Duodenal mucosa (tissue), 2 donors: Measurements from ENCODE around the gene TRIP12.
A peak's percentile ranks its signal among the peaks of the same experiment; 100 is the strongest.

Experiments used
- H3K27ac ChIP-seq: one replicate; pipeline ENCODE4 v1.7.0; 2013; ENCODE audit warnings: low read depth, low read length
- H3K27me3 ChIP-seq, 2 donors: one replicate each; pipeline ENCODE4 v1.7.0; 2013; ENCODE audit warnings: low read length in 2 of 2, control low read depth in 1 of 2; ENCODE audit not compliant: insufficient read depth in 2 of 2, control insufficient read depth in 1 of 2
- H3K36me3 ChIP-seq, 2 donors: one replicate each; pipeline ENCODE4 v1.7.0; 2013; ENCODE audit warnings: low read length in 2 of 2, control low read depth in 1 of 2; ENCODE audit not compliant: insufficient read depth in 2 of 2, control insufficient read depth in 1 of 2
- H3K4me1 ChIP-seq, 2 donors: one replicate each; pipeline ENCODE4 v1.7.0; 2013; ENCODE audit warnings: low read length in 2 of 2, control low read depth in 1 of 2; ENCODE audit not compliant: insufficient read depth in 2 of 2, control insufficient read depth in 1 of 2
- H3K4me3 ChIP-seq, 2 donors: one replicate each; pipeline ENCODE4 v1.7.0; 2013; ENCODE audit warnings: low read length in 2 of 2, low read depth in 1 of 2
- H3K9ac ChIP-seq, 2 donors: one replicate each; pipeline ENCODE4 v1.7.0; 2013; ENCODE audit warnings: low read length in 2 of 2, low read depth in 1 of 2
- H3K9me3 ChIP-seq, 2 donors: one replicate each; pipeline ENCODE4 v1.7.0; 2013; ENCODE audit warnings: low read length in 2 of 2, control low read depth in 1 of 2; ENCODE audit not compliant: control insufficient read depth in 1 of 2

TRIP12 gene

DNA sequence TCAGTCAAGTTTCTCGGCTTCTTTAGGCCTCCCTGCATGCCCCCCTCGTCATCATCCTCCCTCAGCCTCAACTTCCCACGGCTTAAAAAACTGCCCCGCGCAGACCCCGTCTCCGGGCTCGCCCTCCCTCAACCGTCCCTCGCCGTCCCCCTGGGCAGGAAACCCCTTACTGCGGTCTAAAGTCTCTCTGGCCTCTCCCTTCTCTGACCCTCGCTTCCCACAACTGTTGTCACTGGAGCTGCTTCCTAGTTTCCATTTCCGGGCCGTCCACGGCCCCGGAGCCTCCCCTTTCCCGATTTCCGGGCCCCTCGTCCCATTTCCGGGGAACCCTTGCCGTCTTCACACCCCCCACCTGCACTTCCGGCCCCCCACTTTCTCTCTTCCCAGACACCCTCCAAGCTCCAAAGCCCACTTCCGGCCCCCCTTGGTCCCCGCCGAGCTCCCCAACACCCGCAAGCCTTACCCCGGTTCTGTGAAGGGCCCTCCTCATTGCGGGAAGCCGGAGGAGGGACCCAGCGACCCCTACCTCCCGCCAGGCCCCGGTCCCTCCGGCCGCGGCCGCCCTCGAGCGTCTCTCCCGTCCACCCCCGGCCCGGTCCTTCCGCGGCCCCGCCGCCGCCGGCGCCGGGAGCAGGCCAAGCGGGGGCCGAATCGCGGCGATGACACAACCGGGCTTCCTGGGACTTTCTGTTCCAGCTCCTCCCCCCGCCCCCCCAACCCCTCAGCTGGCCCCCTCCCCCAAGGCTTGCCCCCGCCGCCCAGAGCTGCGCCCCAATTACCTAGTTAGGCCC, 513 bp downstream of the TRIP12 start:
- H3K36me3 ChIP-seq = peaks cover 4 to 8% of the 10 kb centered on the region in 2 donors
- H3K27ac ChIP-seq = peak overlapping the region; percentile 99
- H3K4me1 ChIP-seq = peaks cover 16 to 17% of the 10 kb centered on the region in 2 donors
- no peaks in the 10 kb centered on the region for H3K27me3 ChIP-seq
- H3K9ac ChIP-seq = peak overlapping the region; percentile 82 to 90
- H3K9me3 ChIP-seq = no peaks in the 10 kb centered on the region
- H3K4me3 ChIP-seq = peak overlapping the region; percentile 82 to 95

DNA sequence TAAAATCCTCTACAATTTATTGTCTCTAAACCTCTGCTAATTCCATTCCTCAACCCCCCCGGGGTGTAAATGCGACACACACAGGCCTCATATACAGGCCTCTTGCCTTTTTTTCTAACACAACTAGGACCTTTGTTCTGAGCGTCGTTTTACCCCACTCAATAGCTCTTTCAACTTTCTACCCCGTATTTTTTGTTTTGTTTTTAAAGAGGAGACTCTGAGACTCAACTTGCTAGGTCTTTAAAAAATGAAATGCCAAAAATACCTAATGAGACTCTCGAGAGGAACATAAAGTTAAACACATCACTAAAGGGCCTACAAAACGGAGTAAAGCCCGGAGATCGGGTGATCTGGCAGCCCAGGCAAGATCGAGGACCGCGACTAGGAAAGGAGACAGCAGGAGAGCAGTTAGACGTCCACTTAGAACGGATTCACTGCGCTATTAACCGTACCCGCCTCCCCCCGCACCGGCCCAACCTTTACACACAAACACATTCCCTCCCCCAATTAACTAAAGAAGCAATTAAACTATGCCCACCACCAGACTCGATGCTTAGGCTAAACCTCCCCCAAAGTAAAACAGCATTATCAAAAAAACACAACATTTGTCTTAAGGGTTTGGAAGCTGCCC, 1.7 kb downstream of the TRIP12 start:
- peak overlapping the region; percentile 81 to 95 for H3K4me3 ChIP-seq
- H3K4me1 ChIP-seq = peaks cover 16 to 17% of the 10 kb centered on the region in 2 donors
- H3K9ac ChIP-seq = peak overlapping the region; percentile 82 to 90
- peaks cover 4 to 8% of the 10 kb centered on the region in 2 donors for H3K36me3 ChIP-seq
- no peaks in the 10 kb centered on the region for H3K27me3 ChIP-seq
- no peaks in the 10 kb centered on the region for H3K9me3 ChIP-seq
- H3K27ac ChIP-seq = peak overlapping the region; percentile 15

GRCh38 chr2:229917793-229918192, 4.0 kb downstream of the TRIP12 start:
- H3K9ac ChIP-seq = no peak overlapping the region
- peaks cover 12 to 19% of the 10 kb centered on the region in 2 donors for H3K4me1 ChIP-seq
- no peaks in the 10 kb centered on the region for H3K27me3 ChIP-seq
- H3K4me3 ChIP-seq = no peak overlapping the region
- H3K9me3 ChIP-seq = no peaks in the 10 kb centered on the region
- peaks cover 4 to 8% of the 10 kb centered on the region in 2 donors for H3K36me3 ChIP-seq
- H3K27ac ChIP-seq = no peak overlapping the region

DNA sequence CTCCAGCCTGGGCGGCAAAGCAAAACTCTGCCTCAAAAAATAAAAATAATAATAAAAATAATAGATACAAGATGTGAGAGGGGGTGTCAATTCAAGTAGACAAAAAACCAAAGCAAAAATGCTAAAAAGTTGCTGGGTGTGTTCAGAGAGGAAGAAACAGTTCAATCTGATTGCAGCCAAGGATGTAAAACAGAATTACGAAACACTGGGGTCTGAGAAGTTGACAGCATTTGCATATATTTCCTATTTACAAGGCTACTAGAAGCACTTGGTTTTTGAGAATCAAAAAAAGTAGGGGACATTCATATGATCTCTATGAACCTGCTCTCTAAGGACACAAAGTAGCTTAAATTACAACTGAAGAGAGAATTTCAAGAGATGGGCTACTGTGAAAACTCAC, 7.6 kb downstream of the TRIP12 start:
- peaks cover 4 to 8% of the 10 kb centered on the region in 2 donors for H3K36me3 ChIP-seq
- no peaks in the 10 kb centered on the region for H3K9me3 ChIP-seq
- H3K9ac ChIP-seq = no peak overlapping the region
- no peaks in the 10 kb centered on the region for H3K27me3 ChIP-seq
- H3K4me3 ChIP-seq = no peak overlapping the region
- H3K27ac ChIP-seq = no peak overlapping the region
- H3K4me1 ChIP-seq = peaks cover 4 to 24% of the 10 kb centered on the region in 2 donors

DNA sequence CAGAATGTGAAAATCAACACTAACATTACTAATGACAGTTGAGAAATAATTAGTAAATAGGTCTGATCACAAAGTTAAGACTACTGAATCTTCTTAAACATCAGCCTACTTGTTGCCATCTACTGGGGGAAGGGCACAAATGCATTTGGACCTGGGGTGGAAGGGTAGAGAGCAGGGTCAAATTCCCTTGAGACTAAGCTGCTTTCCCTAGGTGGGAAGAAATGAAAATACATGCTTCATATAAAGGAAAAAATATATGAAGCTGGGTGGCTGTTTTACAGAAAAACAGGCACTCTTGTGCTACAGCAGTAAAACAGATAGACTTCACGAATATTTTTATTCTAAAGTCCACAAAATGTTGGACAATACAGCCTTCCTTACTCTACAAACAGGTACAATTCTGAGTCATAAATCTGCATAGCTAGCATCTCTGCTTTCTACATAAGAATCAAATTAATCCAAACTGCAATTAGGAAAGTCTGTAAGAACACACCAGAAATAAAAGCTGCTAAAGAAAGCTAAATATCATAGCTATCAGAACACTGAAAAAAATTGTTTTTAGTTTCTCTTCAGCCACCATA, 10.9 kb downstream of the TRIP12 start:
- no peak overlapping the region for H3K27ac ChIP-seq
- no peak overlapping the region for H3K9ac ChIP-seq
- H3K9me3 ChIP-seq = no peaks in the 10 kb centered on the region
- no peak overlapping the region for H3K4me3 ChIP-seq
- no peaks in the 10 kb centered on the region for H3K27me3 ChIP-seq
- H3K4me1 ChIP-seq = peaks cover 5 to 20% of the 10 kb centered on the region in 2 donors
- peaks cover 4 to 9% of the 10 kb centered on the region in 2 donors for H3K36me3 ChIP-seq

GRCh38 chr2:229910147-229910831, 11.5 kb downstream of the TRIP12 start:
- H3K36me3 ChIP-seq = peaks cover 4 to 13% of the 10 kb centered on the region in 2 donors
- H3K9ac ChIP-seq = no peak overlapping the region
- H3K9me3 ChIP-seq = no peaks in the 10 kb centered on the region
- peaks cover 5 to 20% of the 10 kb centered on the region in 2 donors for H3K4me1 ChIP-seq
- H3K4me3 ChIP-seq = no peak overlapping the region
- no peak overlapping the region for H3K27ac ChIP-seq
- H3K27me3 ChIP-seq = no peaks in the 10 kb centered on the region

- H3K27me3 ChIP-seq = no peaks in the 10 kb centered on the region
- H3K9me3 ChIP-seq = no peaks in the 10 kb centered on the region
- no peak overlapping the region for H3K9ac ChIP-seq
- H3K36me3 ChIP-seq = peaks cover 4 to 20% of the 10 kb centered on the region in 2 donors
- no peak overlapping the region for H3K4me3 ChIP-seq
- no peak overlapping the region for H3K27ac ChIP-seq
- H3K4me1 ChIP-seq = peaks cover 5 to 17% of the 10 kb centered on the region in 2 donors
Observed at GRCh38 chr2:229909090-229909489, 12.7 kb downstream of the TRIP12 start.

- Histone ChIP-seq H3K9me3 (no peaks in the 10 kb centered on the region), H3K9ac (no peak overlapping the region), H3K36me3 (peaks cover 8 to 32% of the 10 kb centered on the region in 2 donors), H3K4me1 (peaks cover 5% of the 10 kb centered on the region in 2 donors), H3K4me3 (no peak overlapping the region), H3K27me3 (no peaks in the 10 kb centered on the region), H3K27ac (no peak overlapping the region)
Observed at GRCh38 chr2:229905601-229906000, 16.2 kb downstream of the TRIP12 start.

DNA sequence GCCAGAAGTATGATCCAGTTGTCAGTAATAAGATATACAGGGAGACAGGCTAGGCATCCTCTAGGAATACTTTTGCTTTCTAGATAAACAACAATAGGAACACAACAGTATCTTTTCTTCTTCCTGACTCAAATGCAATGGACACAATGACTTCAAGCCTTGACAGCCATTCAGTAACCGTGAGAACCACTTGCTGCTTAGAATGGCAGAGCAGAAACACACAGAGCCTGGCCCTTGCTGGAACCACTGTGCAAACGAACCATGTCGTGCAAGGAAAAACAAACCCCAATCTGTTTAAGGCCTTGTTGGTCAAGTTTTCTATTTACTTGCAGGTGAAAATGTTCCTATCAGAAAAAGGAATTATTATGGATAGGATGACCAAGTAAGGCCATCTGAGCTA, 18.8 kb downstream of the TRIP12 start:
- Histone ChIP-seq H3K9me3 (no peaks in the 10 kb centered on the region), H3K27me3 (no peaks in the 10 kb centered on the region), H3K4me3 (no peak overlapping the region), H3K27ac (no peak overlapping the region), H3K36me3 (peaks cover 8 to 29% of the 10 kb centered on the region in 2 donors), H3K9ac (no peak overlapping the region), H3K4me1 (no peaks in the 10 kb centered on the region)

DNA sequence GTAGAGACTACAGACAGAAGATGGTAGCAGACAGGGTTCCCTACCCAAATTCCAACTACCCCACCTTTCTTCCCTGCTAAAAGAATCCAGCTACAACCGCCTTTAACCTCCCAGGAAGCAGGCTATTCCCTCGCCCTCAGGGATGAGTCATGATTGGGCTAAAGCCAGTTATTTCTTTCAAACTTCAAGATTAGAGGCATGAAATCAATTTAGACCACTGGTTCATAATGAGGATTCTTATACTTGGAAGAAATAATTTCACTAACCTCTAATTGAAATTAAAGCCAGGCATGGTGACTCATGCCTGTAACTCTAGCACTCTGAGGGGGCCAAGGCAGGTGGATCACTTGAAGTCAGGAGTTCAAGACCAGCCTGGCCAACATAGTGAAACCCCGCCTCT, 20.0 kb downstream of the TRIP12 start:
- H3K4me1 ChIP-seq = no peaks in the 10 kb centered on the region

More for the DNA sequence above, 20.0 kb downstream of the TRIP12 start:
- H3K27ac ChIP-seq = no peak overlapping the region
- H3K4me3 ChIP-seq = no peak overlapping the region
- no peaks in the 10 kb centered on the region for H3K9me3 ChIP-seq
- no peaks in the 10 kb centered on the region for H3K27me3 ChIP-seq
- H3K9ac ChIP-seq = no peak overlapping the region
- peaks cover 4 to 23% of the 10 kb centered on the region in 2 donors for H3K36me3 ChIP-seq
